ENCODE measurements around the gene PDZD2.

Gene PDZD2

GRCh38 chr5:32090755-32091128 lies 451.8 kb downstream of the PDZD2 start:
- TF ChIP-seq, protein P1, sequence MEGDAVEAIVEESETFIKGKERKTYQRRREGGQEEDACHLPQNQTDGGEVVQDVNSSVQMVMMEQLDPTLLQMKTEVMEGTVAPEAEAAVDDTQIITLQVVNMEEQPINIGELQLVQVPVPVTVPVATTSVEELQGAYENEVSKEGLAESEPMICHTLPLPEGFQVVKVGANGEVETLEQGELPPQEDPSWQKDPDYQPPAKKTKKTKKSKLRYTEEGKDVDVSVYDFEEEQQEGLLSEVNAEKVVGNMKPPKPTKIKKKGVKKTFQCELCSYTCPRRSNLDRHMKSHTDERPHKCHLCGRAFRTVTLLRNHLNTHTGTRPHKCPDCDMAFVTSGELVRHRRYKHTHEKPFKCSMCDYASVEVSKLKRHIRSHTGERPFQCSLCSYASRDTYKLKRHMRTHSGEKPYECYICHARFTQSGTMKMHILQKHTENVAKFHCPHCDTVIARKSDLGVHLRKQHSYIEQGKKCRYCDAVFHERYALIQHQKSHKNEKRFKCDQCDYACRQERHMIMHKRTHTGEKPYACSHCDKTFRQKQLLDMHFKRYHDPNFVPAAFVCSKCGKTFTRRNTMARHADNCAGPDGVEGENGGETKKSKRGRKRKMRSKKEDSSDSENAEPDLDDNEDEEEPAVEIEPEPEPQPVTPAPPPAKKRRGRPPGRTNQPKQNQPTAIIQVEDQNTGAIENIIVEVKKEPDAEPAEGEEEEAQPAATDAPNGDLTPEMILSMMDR (IDR thresholded peaks at IDR 0.05; ENCODE audit: extremely low read depth, insufficient read depth, missing control alignments) = no peak
- in situ Hi-C loops (cut with MboI; ENCODE audit: low pct_unique_long_range_greater_than_20kb, low sequenced_read_pairs, unreplicated experiment) = loop anchor here (25.0 kb wide), 2 partner anchors 278 to 503 kb away; no protein-coding TSS in a partner anchor
- DNase-seq (ENCODE audit: low spot score) = no peak

DNA sequence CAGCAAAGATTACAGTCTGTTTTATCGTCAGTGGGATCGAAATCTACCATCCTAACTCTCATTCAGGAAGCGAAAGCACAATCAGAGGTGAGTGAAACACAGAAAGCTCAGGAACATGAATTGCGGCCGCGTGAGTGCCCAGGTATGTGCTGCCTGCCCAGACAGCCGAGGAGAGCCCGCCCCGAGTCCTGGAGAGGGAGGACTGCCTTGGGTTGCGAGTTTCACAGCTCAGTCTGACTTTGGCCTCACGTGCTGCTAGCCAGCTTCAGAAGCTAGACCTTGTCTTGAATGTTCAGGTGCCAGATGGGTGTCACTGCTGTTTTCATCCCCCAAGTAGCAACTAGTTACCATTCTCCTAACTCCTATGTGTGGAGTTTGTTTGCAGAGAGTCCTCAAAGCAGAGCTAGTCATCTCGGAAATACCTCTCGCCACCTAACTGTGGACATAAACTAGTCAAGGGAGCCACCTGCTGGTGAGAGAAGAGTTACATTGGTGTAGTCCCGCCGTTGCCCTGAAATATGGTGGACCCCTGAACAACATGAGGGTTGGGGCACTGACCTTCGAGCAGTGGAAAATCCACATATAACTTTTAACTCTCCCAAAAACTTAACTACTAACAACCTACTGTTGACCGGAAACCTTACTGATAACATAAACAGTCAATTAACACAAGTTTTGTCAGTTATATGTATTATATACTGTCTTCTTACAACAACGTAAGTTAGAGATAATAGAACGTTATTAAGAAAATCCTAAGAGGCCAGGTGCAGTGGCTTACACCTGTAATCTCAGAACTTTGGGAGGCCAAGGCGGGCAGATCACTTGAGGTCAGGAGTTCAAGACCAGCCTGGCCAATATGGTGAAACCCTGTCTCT lies 454.2 kb downstream of the PDZD2 start:
- peak; percentile 87 for DNase-seq (ENCODE audit: low spot score)
- TF ChIP-seq, protein P1 (IDR thresholded peaks at IDR 0.05; ENCODE audit: extremely low read depth, insufficient read depth, missing control alignments) = peak; percentile 78
- in situ Hi-C loops (cut with MboI; ENCODE audit: low pct_unique_long_range_greater_than_20kb, low sequenced_read_pairs, unreplicated experiment) = loop anchor here (25.0 kb wide), 2 partner anchors 281 to 506 kb away; no protein-coding TSS in a partner anchor

DNA sequence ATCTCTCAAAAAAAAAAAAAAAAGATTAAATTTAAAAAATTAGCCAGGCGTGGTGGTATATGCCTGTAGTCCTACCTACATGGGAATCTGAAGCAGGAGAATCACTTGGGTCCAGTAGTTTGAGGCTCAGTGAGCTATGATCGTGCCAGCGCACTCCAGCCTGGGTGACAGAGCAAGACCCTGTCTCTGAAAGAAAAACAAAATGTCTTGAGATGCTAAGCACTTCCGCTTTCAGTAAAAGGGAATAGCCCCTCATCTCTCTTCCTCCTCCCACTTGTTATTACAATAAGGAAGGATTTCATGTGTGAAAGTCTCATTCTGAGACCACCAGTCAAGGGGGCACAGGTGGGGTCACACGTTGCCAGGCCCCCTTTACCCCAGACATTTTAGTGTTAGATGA lies 455.8 kb downstream of the PDZD2 start:
- TF ChIP-seq, protein P1 (IDR thresholded peaks at IDR 0.05; ENCODE audit: extremely low read depth, insufficient read depth, missing control alignments) = no peak
- in situ Hi-C loops (cut with MboI; ENCODE audit: low pct_unique_long_range_greater_than_20kb, low sequenced_read_pairs, unreplicated experiment) = loop anchor here (25.0 kb wide), 2 partner anchors 282 to 507 kb away; no protein-coding TSS in a partner anchor
- no peak for DNase-seq (ENCODE audit: low spot score)

- TF ChIP-seq, protein P1 (IDR thresholded peaks at IDR 0.05; ENCODE audit: extremely low read depth, insufficient read depth, missing control alignments) = no peak
- no peak for DNase-seq (ENCODE audit: low spot score)
- in situ Hi-C loops (cut with MboI; ENCODE audit: low pct_unique_long_range_greater_than_20kb, low sequenced_read_pairs, unreplicated experiment) = loop anchor here (25.0 kb wide), 2 partner anchors 283 to 508 kb away; no protein-coding TSS in a partner anchor
Observed at GRCh38 chr5:32095261-32095671, 456.3 kb downstream of the PDZD2 start.

- no peak for DNase-seq (ENCODE audit: low spot score)
- TF ChIP-seq, protein P1 (IDR thresholded peaks at IDR 0.05; ENCODE audit: extremely low read depth, insufficient read depth, missing control alignments) = no peak
- in situ Hi-C loops (cut with MboI; ENCODE audit: low pct_unique_long_range_greater_than_20kb, low sequenced_read_pairs, unreplicated experiment) = loop anchor here (25.0 kb wide), 2 partner anchors 285 to 510 kb away; no protein-coding TSS in a partner anchor
Observed at GRCh38 chr5:32096891-32097595, 458.1 kb downstream of the PDZD2 start.

DNA sequence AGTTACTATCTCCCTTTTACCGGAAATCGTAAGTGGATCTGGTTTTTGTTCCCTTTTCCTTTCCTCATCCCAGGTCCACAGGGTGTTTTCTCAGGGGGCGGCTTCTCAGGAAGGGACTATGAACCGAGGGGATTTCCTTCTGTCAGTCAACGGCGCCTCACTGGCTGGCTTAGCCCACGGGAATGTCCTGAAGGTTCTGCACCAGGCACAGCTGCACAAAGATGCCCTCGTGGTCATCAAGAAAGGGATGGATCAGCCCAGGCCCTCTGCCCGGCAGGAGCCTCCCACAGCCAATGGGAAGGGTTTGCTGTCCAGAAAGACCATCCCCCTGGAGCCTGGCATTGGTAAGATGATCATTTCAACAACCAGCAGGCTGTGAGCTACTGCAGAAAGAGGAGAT lies 459.4 kb downstream of the PDZD2 start:
- TF ChIP-seq, protein P1 (IDR thresholded peaks at IDR 0.05; ENCODE audit: extremely low read depth, insufficient read depth, missing control alignments) = no peak
- in situ Hi-C loops (cut with MboI; ENCODE audit: low pct_unique_long_range_greater_than_20kb, low sequenced_read_pairs, unreplicated experiment) = loop anchor here (25.0 kb wide), 2 partner anchors 286 to 511 kb away; no protein-coding TSS in a partner anchor
- DNase-seq (ENCODE audit: low spot score) = no peak

Measured in GM13977 (cell line).